NAMALWA (cell line): Measurements from ENCODE around the gene CANX.

Source experiments
- DNase-seq: peaks from one replicate; pipeline ENCODE4 v3.0.0-alpha.2; 2015; ENCODE audit warnings: low spot score

CANX gene

DNA sequence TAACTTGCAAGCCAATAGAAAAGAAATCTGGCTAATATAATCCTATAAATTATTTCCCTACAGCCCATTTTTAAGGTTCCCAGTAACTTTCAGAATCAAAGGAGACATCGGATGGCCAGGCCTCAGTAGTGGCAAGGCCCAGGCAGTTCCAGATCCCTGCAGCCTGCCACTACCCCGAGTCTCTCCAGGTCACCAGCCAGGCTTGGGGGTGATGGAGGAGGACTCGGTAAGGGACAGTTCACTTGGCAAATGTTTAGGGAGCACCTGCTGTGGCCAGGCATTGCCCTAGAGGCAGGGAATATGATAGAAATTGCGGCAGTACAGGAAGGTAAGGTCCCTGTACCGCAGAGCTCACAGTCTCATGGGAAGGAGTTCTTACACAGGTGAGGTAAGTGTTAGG is 79.8 kb downstream of the CANX start:
- DNase-seq = no peak

DNA sequence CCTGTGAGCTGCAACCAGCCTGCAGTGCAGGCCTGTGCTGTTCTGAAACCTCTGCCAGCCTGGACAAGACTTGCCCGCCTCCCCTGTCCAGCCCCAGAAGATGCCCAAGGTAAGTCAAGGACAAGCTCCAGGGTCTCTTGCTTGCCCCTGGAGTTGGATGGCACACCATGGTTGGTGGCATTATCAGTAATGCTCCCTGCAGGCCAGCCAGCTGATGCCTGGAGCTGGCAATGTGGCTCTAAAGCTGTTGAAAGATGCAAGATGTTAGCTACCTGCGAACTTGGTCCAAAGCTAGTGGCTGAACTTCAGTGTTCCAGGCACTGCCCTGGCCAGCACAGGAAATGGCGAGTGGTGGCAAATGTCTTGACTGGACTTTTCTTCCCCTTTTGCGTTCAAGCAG is 81.1 kb downstream of the CANX start:
- no peak for DNase-seq

DNA sequence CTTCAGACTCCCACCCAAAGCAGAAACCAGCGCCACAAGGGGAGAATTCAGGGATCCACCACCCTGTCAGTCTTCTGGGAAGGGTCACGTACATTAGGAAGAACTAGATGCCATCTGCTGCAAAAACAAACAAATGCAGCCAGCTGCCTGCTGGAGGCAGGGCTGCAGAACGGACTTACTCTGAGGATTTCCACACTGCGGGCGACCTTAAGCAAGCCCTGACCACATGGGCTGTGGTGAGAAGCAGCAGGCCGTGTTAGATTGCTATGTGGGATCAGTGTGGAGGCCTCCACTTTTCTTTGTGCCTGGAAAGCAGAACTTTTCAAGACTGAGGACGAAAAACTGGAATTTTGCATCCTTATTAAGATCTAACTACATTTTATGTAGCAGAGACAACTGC is 81.6 kb downstream of the CANX start:
- no peak for DNase-seq
